ENCODE results near the gene TBC1D10B. TPM values are rescaled to one million over a fixed set of nuclear protein-coding genes. Genes with fewer than 3 reads are reported as not detected.
A peak's percentile ranks its signal among the peaks of the same experiment; 100 is the strongest.
"Not testable (repeated sequence)": the region's sequence is repeated elsewhere in the genome, so short reads cannot be mapped to it uniquely, and the experiment has no call there.

TBC1D10B gene
- total RNA-seq, 1 donor from 2014 or later = 26.0 TPM

- intact Hi-C loops (cut with DNase I) = no loop called here
- no peak for DNase-seq (ENCODE audit: missing footprints)
- ATAC-seq = no peak
Observed at GRCh38 chr16:30399435-30400186, 29.3 kb upstream of the TBC1D10B start.

- no peak for DNase-seq (ENCODE audit: missing footprints)
- intact Hi-C loops (cut with DNase I) = no loop called here
- no peak for ATAC-seq
Observed at GRCh38 chr16:30398661-30399434, 28.6 kb upstream of the TBC1D10B start.

GRCh38 chr16:30397776-30398660, 27.7 kb upstream of the TBC1D10B start:
- DNase-seq (ENCODE audit: missing footprints) (peak; percentile 21), ATAC-seq (no peak)
- intact Hi-C loops (cut with DNase I) = no loop called here

- ATAC-seq = no peak
- DNase-seq (ENCODE audit: missing footprints) = no peak
- intact Hi-C loops (cut with DNase I) = no loop called here
Observed at GRCh38 chr16:30397056-30397455, 26.8 kb upstream of the TBC1D10B start.

- ATAC-seq; intact Hi-C loops (cut with DNase I); DNase-seq (ENCODE audit: missing footprints): not testable (repeated sequence)
Observed at GRCh38 chr16:30396627-30397026, 26.3 kb upstream of the TBC1D10B start.

- intact Hi-C loops (cut with DNase I) = no loop called here
- ATAC-seq (no peak), DNase-seq (ENCODE audit: missing footprints) (no peak)
Observed at GRCh38 chr16:30395992-30396585, 25.8 kb upstream of the TBC1D10B start.

GRCh38 chr16:30395155-30395991, 25.1 kb upstream of the TBC1D10B start, which contains the start of gene ZNF48:
Gene ZNF48, plus strand, starts transcription at chr16:30395420. Its CDS starts 375 bp downstream, at chr16:30395795.
- intact Hi-C loops (cut with DNase I) = no loop called here
- ATAC-seq (peak; percentile 98), DNase-seq (ENCODE audit: missing footprints) (peak; percentile 94)

- DNase-seq (ENCODE audit: missing footprints) (peak; percentile 53), ATAC-seq (peak; percentile 24)
- intact Hi-C loops (cut with DNase I) = no loop called here
Observed at GRCh38 chr16:30394592-30395154, 24.4 kb upstream of the TBC1D10B start.

GRCh38 chr16:30383521-30383920, 13.2 kb upstream of the TBC1D10B start:
- intact Hi-C loops (cut with DNase I) = no loop called here
- DNase-seq (ENCODE audit: missing footprints) (no peak), ATAC-seq (no peak)

GRCh38 chr16:30382111-30382881, 12.0 kb upstream of the TBC1D10B start, which contains the start of gene SEPTIN1:
Gene SEPTIN1, minus strand, starts transcription at chr16:30382561. Its CDS starts 19 bp downstream, at chr16:30382542.
- DNase-seq (ENCODE audit: missing footprints) (peak; percentile 59), ATAC-seq (no peak)
- intact Hi-C loops (cut with DNase I) = no loop called here

GRCh38 chr16:30381291-30382041, 11.2 kb upstream of the TBC1D10B start:
- intact Hi-C loops (cut with DNase I) = no loop called here
- DNase-seq (ENCODE audit: missing footprints) = peak; percentile 52
- no peak for ATAC-seq

- DNase-seq (ENCODE audit: missing footprints) (peak; percentile 21), ATAC-seq (no peak)
- intact Hi-C loops (cut with DNase I) = no loop called here
Observed at GRCh38 chr16:30380803-30381208, 10.5 kb upstream of the TBC1D10B start.

- ATAC-seq = no peak
- DNase-seq (ENCODE audit: missing footprints) = no peak
- intact Hi-C loops (cut with DNase I) = no loop called here
Observed at GRCh38 chr16:30380072-30380802, 9.9 kb upstream of the TBC1D10B start.

- no peak for DNase-seq (ENCODE audit: missing footprints)
- no peak for ATAC-seq
- intact Hi-C loops (cut with DNase I) = no loop called here
Observed at GRCh38 chr16:30379158-30379783, 9.0 kb upstream of the TBC1D10B start.

Data from Right ventricle myocardium inferior (tissue), 1 donor.